HUES6 (cell line): ENCODE measurements around the gene ALDH3B1.

ENCODE experiments used
- H3K27ac ChIP-seq: 2 replicates; pipeline ENCODE4 v1.7.0; 2013; ENCODE audit warnings: low read depth, mild to moderate bottlenecking, low read length, inconsistent platforms
- H3K27me3 ChIP-seq: 2 replicates; pipeline ENCODE4 v1.6.1; 2013; ENCODE audit warnings: low read length; ENCODE audit not compliant: control insufficient read depth, insufficient read depth
- H3K36me3 ChIP-seq: 2 replicates; pipeline ENCODE4 v1.6.1; 2013; ENCODE audit warnings: low read length; ENCODE audit not compliant: control insufficient read depth, insufficient read depth
- H3K4me1 ChIP-seq: 2 replicates; pipeline ENCODE4 v1.6.1; 2013; ENCODE audit warnings: low read length; ENCODE audit not compliant: control insufficient read depth, insufficient read depth
- H3K4me3 ChIP-seq: 2 replicates; pipeline ENCODE4 v1.5.1; 2013; ENCODE audit warnings: low read depth, low read length
- H3K9ac ChIP-seq: one replicate; pipeline ENCODE4 v1.6.1; 2013; ENCODE audit warnings: mild to moderate bottlenecking, low read length
- H3K9me3 ChIP-seq: 2 replicates; pipeline ENCODE4 v1.6.1; 2013; ENCODE audit warnings: low read depth, low read length; ENCODE audit not compliant: control insufficient read depth, insufficient read depth

The ALDH3B1 gene

GRCh38 chr11:68052137-68052873 lies 42.2 kb downstream of the ALDH3B1 start:
- Histone ChIP-seq H3K4me1 (no peaks in the 10 kb centered on the region), H3K9me3 (no peaks in the 10 kb centered on the region), H3K27ac (no peak overlapping the region), H3K4me3 (no peak overlapping the region), H3K36me3 (peaks cover 33% of the 10 kb centered on the region), H3K27me3 (no peaks in the 10 kb centered on the region), H3K9ac (no peak overlapping the region)

GRCh38 chr11:68053117-68053516 lies 43.0 kb downstream of the ALDH3B1 start:
- Histone ChIP-seq H3K4me1 (no peaks in the 10 kb centered on the region), H3K9me3 (no peaks in the 10 kb centered on the region), H3K4me3 (no peak overlapping the region), H3K36me3 (peaks cover 41% of the 10 kb centered on the region), H3K9ac (no peak overlapping the region), H3K27ac (no peak overlapping the region), H3K27me3 (no peaks in the 10 kb centered on the region)

- Histone ChIP-seq H3K27ac (no peak overlapping the region), H3K4me1 (no peaks in the 10 kb centered on the region), H3K27me3 (no peaks in the 10 kb centered on the region), H3K9me3 (no peaks in the 10 kb centered on the region), H3K36me3 (peaks cover 51% of the 10 kb centered on the region), H3K9ac (no peak overlapping the region), H3K4me3 (no peak overlapping the region)
Observed at GRCh38 chr11:68053981-68054812, 44.1 kb downstream of the ALDH3B1 start.

GRCh38 chr11:68056317-68057285 lies 46.5 kb downstream of the ALDH3B1 start:
- no peaks in the 10 kb centered on the region for H3K4me1 ChIP-seq
- H3K9ac ChIP-seq: no peak overlapping the region
- H3K9me3 ChIP-seq: no peaks in the 10 kb centered on the region
- H3K27ac ChIP-seq: no peak overlapping the region
- H3K36me3 ChIP-seq: peaks cover 62% of the 10 kb centered on the region
- no peak overlapping the region for H3K4me3 ChIP-seq
- no peaks in the 10 kb centered on the region for H3K27me3 ChIP-seq

- H3K9ac ChIP-seq: no peak overlapping the region
Observed at GRCh38 chr11:68057807-68058206, 47.7 kb downstream of the ALDH3B1 start.

GRCh38 chr11:68061508-68061907 lies 51.4 kb downstream of the ALDH3B1 start:
- H3K9me3 ChIP-seq: no peaks in the 10 kb centered on the region
- no peak overlapping the region for H3K4me3 ChIP-seq
- no peaks in the 10 kb centered on the region for H3K4me1 ChIP-seq
- no peaks in the 10 kb centered on the region for H3K27me3 ChIP-seq
- no peak overlapping the region for H3K9ac ChIP-seq
- H3K36me3 ChIP-seq: peaks cover 83% of the 10 kb centered on the region
- no peak overlapping the region for H3K27ac ChIP-seq

More at GRCh38 chr11:68057807-68058206, 47.7 kb downstream of the ALDH3B1 start:
- Histone ChIP-seq H3K4me1 (no peaks in the 10 kb centered on the region), H3K36me3 (peaks cover 67% of the 10 kb centered on the region), H3K27me3 (no peaks in the 10 kb centered on the region), H3K9me3 (no peaks in the 10 kb centered on the region), H3K4me3 (no peak overlapping the region), H3K27ac (no peak overlapping the region)

GRCh38 chr11:68064926-68065325 lies 54.8 kb downstream of the ALDH3B1 start:
- Histone ChIP-seq H3K4me3 (no peak overlapping the region), H3K27ac (no peak overlapping the region), H3K36me3 (peaks cover 94% of the 10 kb centered on the region), H3K9ac (no peak overlapping the region), H3K4me1 (no peaks in the 10 kb centered on the region), H3K27me3 (no peaks in the 10 kb centered on the region), H3K9me3 (no peaks in the 10 kb centered on the region)

GRCh38 chr11:68065841-68066240 lies 55.7 kb downstream of the ALDH3B1 start:
- H3K4me1 ChIP-seq: no peaks in the 10 kb centered on the region
- no peaks in the 10 kb centered on the region for H3K9me3 ChIP-seq
- H3K9ac ChIP-seq: no peak overlapping the region
- no peak overlapping the region for H3K4me3 ChIP-seq
- peaks cover 97% of the 10 kb centered on the region for H3K36me3 ChIP-seq
- H3K27me3 ChIP-seq: no peaks in the 10 kb centered on the region
- no peak overlapping the region for H3K27ac ChIP-seq

- Histone ChIP-seq H3K36me3 (peaks cover 98% of the 10 kb centered on the region), H3K27ac (no peak overlapping the region), H3K4me1 (no peaks in the 10 kb centered on the region), H3K9me3 (no peaks in the 10 kb centered on the region), H3K9ac (no peak overlapping the region), H3K4me3 (no peak overlapping the region), H3K27me3 (no peaks in the 10 kb centered on the region)
Observed at GRCh38 chr11:68066742-68067141, 56.6 kb downstream of the ALDH3B1 start.

GRCh38 chr11:68067991-68068390 lies 57.9 kb downstream of the ALDH3B1 start:
- Histone ChIP-seq H3K4me1 (no peaks in the 10 kb centered on the region), H3K27me3 (no peaks in the 10 kb centered on the region), H3K9ac (no peak overlapping the region), H3K4me3 (no peak overlapping the region), H3K36me3 (peaks cover 98% of the 10 kb centered on the region), H3K27ac (no peak overlapping the region), H3K9me3 (no peaks in the 10 kb centered on the region)
